ENCODE results near the gene PKLR.
"Not testable (repeated sequence)": the region's sequence is repeated elsewhere in the genome, so short reads cannot be mapped to it uniquely, and the experiment has no call there.

The PKLR gene

GRCh38 chr1:155318082-155318481 is 16.8 kb upstream of the PKLR start:
- no peak for DNase-seq (ENCODE audit: low read depth, low spot score)

- no peak for DNase-seq (ENCODE audit: low read depth, low spot score)
These were observed 15.7 kb upstream of the PKLR start for GRCh38 chr1:155316922-155317321.

GRCh38 chr1:155313261-155313660 is 12.0 kb upstream of the PKLR start:
- no peak for DNase-seq (ENCODE audit: low read depth, low spot score)

- DNase-seq (ENCODE audit: low read depth, low spot score): no peak
These were observed 8.3 kb upstream of the PKLR start for GRCh38 chr1:155309423-155310021.

GRCh38 chr1:155308493-155309422 is 7.5 kb upstream of the PKLR start, which contains the start of gene FDPS:
Gene FDPS, plus strand, starts transcription at chr1:155308866. Its CDS starts 924 bp downstream, at chr1:155309790.
- DNase-seq (ENCODE audit: low read depth, low spot score): peak; percentile 97

- no peak for DNase-seq (ENCODE audit: low read depth, low spot score)
These were observed 6.1 kb upstream of the PKLR start for GRCh38 chr1:155307247-155307740.

GRCh38 chr1:155305881-155306391 is 4.7 kb upstream of the PKLR start:
- no peak for DNase-seq (ENCODE audit: low read depth, low spot score)

- no peak for DNase-seq (ENCODE audit: low read depth, low spot score)
These were observed 3.4 kb upstream of the PKLR start for GRCh38 chr1:155304558-155305063.

- DNase-seq (ENCODE audit: low read depth, low spot score): no peak
These were observed 497 bp downstream of the PKLR start for GRCh38 chr1:155300553-155301329.

GRCh38 chr1:155300024-155300423 is 1.2 kb downstream of the PKLR start:
- no peak for DNase-seq (ENCODE audit: low read depth, low spot score)

GRCh38 chr1:155297384-155297783 is 3.9 kb downstream of the PKLR start:
- no peak for DNase-seq (ENCODE audit: low read depth, low spot score)

- no peak for DNase-seq (ENCODE audit: low read depth, low spot score)
These were observed 4.6 kb downstream of the PKLR start for GRCh38 chr1:155296661-155297060.

- DNase-seq (ENCODE audit: low read depth, low spot score): no peak
These were observed 5.3 kb downstream of the PKLR start for GRCh38 chr1:155295942-155296267.

- no peak for DNase-seq (ENCODE audit: low read depth, low spot score)
These were observed 5.9 kb downstream of the PKLR start for GRCh38 chr1:155295183-155295941.

GRCh38 chr1:155294520-155295182 is 6.6 kb downstream of the PKLR start:
- no peak for DNase-seq (ENCODE audit: low read depth, low spot score)

- no peak for DNase-seq (ENCODE audit: low read depth, low spot score)
These were observed 8.0 kb downstream of the PKLR start for GRCh38 chr1:155293086-155293749.

GRCh38 chr1:155291006-155291405 is 10.2 kb downstream of the PKLR start:
- not testable (repeated sequence) for DNase-seq (ENCODE audit: low read depth, low spot score)

GRCh38 chr1:155287987-155288543 is 13.2 kb downstream of the PKLR start:
- DNase-seq (ENCODE audit: low read depth, low spot score): no peak

- DNase-seq (ENCODE audit: low read depth, low spot score): no peak
These were observed 14.7 kb downstream of the PKLR start for GRCh38 chr1:155286544-155286943.

All from smooth muscle cell of the brain vasculature (primary cell).